ENCODE measurements around the gene ALDH1B1.
"Not testable (repeated sequence)": the region's sequence is repeated elsewhere in the genome, so short reads cannot be mapped to it uniquely, and the experiment has no call there.

ALDH1B1 gene

GRCh38 chr9:38377336-38378083 lies 15.0 kb upstream of the ALDH1B1 start:
- not testable (repeated sequence) for H4K8ac ChIP-seq (ENCODE audit: low read depth, low read length); H4K91ac ChIP-seq (ENCODE audit: low read depth, low read length, poor library complexity); DNase-seq (ENCODE audit: low spot score); H2AK5ac ChIP-seq (ENCODE audit: low read depth, low read length); H3K79me1 ChIP-seq (ENCODE audit: low read depth, low read length); H3K27me3 ChIP-seq (ENCODE audit: control insufficient read depth in 3 of 3, insufficient read depth in 3 of 3, low read depth in 1 of 3, low read length in 3 of 3); H2AFZ ChIP-seq (ENCODE audit: low read length); H3K23ac ChIP-seq (ENCODE audit: low read depth, low read length, poor library complexity); H3K4me3 ChIP-seq (ENCODE audit: low read length in 2 of 2); H2BK12ac ChIP-seq (ENCODE audit: low read length); H3K4ac ChIP-seq (ENCODE audit: low read length); H2BK5ac ChIP-seq (ENCODE audit: low read length); H3K27ac ChIP-seq (replicated peaks; ENCODE audit: low read length); H3K14ac ChIP-seq (ENCODE audit: low read length); H3K9ac ChIP-seq (ENCODE audit: low read depth, low read length, poor library complexity); H3K9me3 ChIP-seq (replicated peaks in 1 of 2; ENCODE audit: control insufficient read depth in 2 of 2, insufficient read depth in 1 of 2, low read depth in 1 of 2, low read length in 2 of 2); H3K4me2 ChIP-seq (ENCODE audit: insufficient read depth, low read length, poor library complexity, severe bottlenecking); H2BK15ac ChIP-seq (ENCODE audit: low read length); H3K36me3 ChIP-seq (replicated peaks in 1 of 2; ENCODE audit: control insufficient read depth in 2 of 2, insufficient read depth in 2 of 2, low read length in 2 of 2); H2BK120ac ChIP-seq (ENCODE audit: low read depth, low read length)
- peak overlapping the region; percentile 49 for H3K18ac ChIP-seq (ENCODE audit: low read length)
- peaks cover 14 to 35% of the 10 kb centered on the region in 2 donors for H3K4me1 ChIP-seq (ENCODE audit: control insufficient read depth in 2 of 2, insufficient read depth in 1 of 2, low read depth in 1 of 2, low read length in 2 of 2)
- WGBS, 2 donors (ENCODE audit: extremely low coverage in 2 of 2, insufficient read length in 2 of 2, insufficient replicate concordance in 1 of 2), result no CpG with 5 or more reads among the region's 42 CpGs

GRCh38 chr9:38380230-38380871 lies 12.2 kb upstream of the ALDH1B1 start:
- no peak overlapping the region for H2BK5ac ChIP-seq (ENCODE audit: low read length)

GRCh38 chr9:38380872-38381534 lies 11.5 kb upstream of the ALDH1B1 start:
- no peak overlapping the region for H3K4me3 ChIP-seq (ENCODE audit: low read length in 2 of 2)
- no peak overlapping the region for H2BK12ac ChIP-seq (ENCODE audit: low read length)
- H3K27ac ChIP-seq (replicated peaks; ENCODE audit: low read length), result peak overlapping the region; percentile 68
- DNase-seq (ENCODE audit: low spot score), result peak; percentile 32
- peak overlapping the region; percentile 80 for H2AFZ ChIP-seq (ENCODE audit: low read length)
- H2AK5ac ChIP-seq (ENCODE audit: low read depth, low read length), result no peak overlapping the region
- H3K9me3 ChIP-seq (replicated peaks in 1 of 2; ENCODE audit: control insufficient read depth in 2 of 2, insufficient read depth in 1 of 2, low read depth in 1 of 2, low read length in 2 of 2), result peaks cover 6 to 7% of the 10 kb centered on the region in 2 donors
- H3K27me3 ChIP-seq (ENCODE audit: control insufficient read depth in 3 of 3, insufficient read depth in 3 of 3, low read depth in 1 of 3, low read length in 3 of 3), result peaks cover 0 to 9% (median 2%) of the 10 kb centered on the region in 3 experiments
- no peak overlapping the region for H3K4ac ChIP-seq (ENCODE audit: low read length)
- no peak overlapping the region for H2BK120ac ChIP-seq (ENCODE audit: low read depth, low read length)
- no peak overlapping the region for H2BK15ac ChIP-seq (ENCODE audit: low read length)
- peaks cover 14 to 22% of the 10 kb centered on the region in 2 donors for H3K4me1 ChIP-seq (ENCODE audit: control insufficient read depth in 2 of 2, insufficient read depth in 1 of 2, low read depth in 1 of 2, low read length in 2 of 2)
- no peak overlapping the region for H3K18ac ChIP-seq (ENCODE audit: low read length)
- no peak overlapping the region for H2BK5ac ChIP-seq (ENCODE audit: low read length)
- no peak overlapping the region for H3K9ac ChIP-seq (ENCODE audit: low read depth, low read length, poor library complexity)
- no peak overlapping the region for H3K23ac ChIP-seq (ENCODE audit: low read depth, low read length, poor library complexity)
- H3K4me2 ChIP-seq (ENCODE audit: insufficient read depth, low read length, poor library complexity, severe bottlenecking), result no peak overlapping the region
- H4K8ac ChIP-seq (ENCODE audit: low read depth, low read length), result no peak overlapping the region
- H3K36me3 ChIP-seq (replicated peaks in 1 of 2; ENCODE audit: control insufficient read depth in 2 of 2, insufficient read depth in 2 of 2, low read length in 2 of 2), result no peaks in the 10 kb centered on the region
- no peak overlapping the region for H3K14ac ChIP-seq (ENCODE audit: low read length)
- no CpG with 5 or more reads among the region's 8 CpGs for WGBS, 2 donors (ENCODE audit: extremely low coverage in 2 of 2, insufficient read length in 2 of 2, insufficient replicate concordance in 1 of 2)
- no peak overlapping the region for H4K91ac ChIP-seq (ENCODE audit: low read depth, low read length, poor library complexity)
- H3K79me1 ChIP-seq (ENCODE audit: low read depth, low read length), result no peaks in the 10 kb centered on the region

More at GRCh38 chr9:38380230-38380871, 12.2 kb upstream of the ALDH1B1 start:
- Histone ChIP-seq H2BK15ac (ENCODE audit: low read length) (no peak overlapping the region), H2BK120ac (ENCODE audit: low read depth, low read length) (no peak overlapping the region), H3K4me3 (ENCODE audit: low read length in 2 of 2) (no peak overlapping the region), H4K8ac (ENCODE audit: low read depth, low read length) (no peak overlapping the region), H2AFZ (ENCODE audit: low read length) (peak overlapping the region; percentile 80), H3K4me2 (ENCODE audit: insufficient read depth, low read length, poor library complexity, severe bottlenecking) (peak overlapping the region; percentile 21), H3K14ac (ENCODE audit: low read length) (no peak overlapping the region), H3K9me3 (replicated peaks in 1 of 2; ENCODE audit: control insufficient read depth in 2 of 2, insufficient read depth in 1 of 2, low read depth in 1 of 2, low read length in 2 of 2) (peaks cover 2 to 6% of the 10 kb centered on the region in 2 donors), H3K27ac (replicated peaks; ENCODE audit: low read length) (peak overlapping the region; percentile 68), H3K23ac (ENCODE audit: low read depth, low read length, poor library complexity) (no peak overlapping the region), H2BK12ac (ENCODE audit: low read length) (no peak overlapping the region), H4K91ac (ENCODE audit: low read depth, low read length, poor library complexity) (no peak overlapping the region), H3K27me3 (ENCODE audit: control insufficient read depth in 3 of 3, insufficient read depth in 3 of 3, low read depth in 1 of 3, low read length in 3 of 3) (peaks cover 0 to 9% (median 2%) of the 10 kb centered on the region in 3 experiments), H3K79me1 (ENCODE audit: low read depth, low read length) (no peaks in the 10 kb centered on the region), H3K4ac (ENCODE audit: low read length) (no peak overlapping the region), H3K18ac (ENCODE audit: low read length) (no peak overlapping the region), H2AK5ac (ENCODE audit: low read depth, low read length) (no peak overlapping the region), H3K36me3 (replicated peaks in 1 of 2; ENCODE audit: control insufficient read depth in 2 of 2, insufficient read depth in 2 of 2, low read length in 2 of 2) (no peaks in the 10 kb centered on the region), H3K9ac (ENCODE audit: low read depth, low read length, poor library complexity) (no peak overlapping the region), H3K4me1 (ENCODE audit: control insufficient read depth in 2 of 2, insufficient read depth in 1 of 2, low read depth in 1 of 2, low read length in 2 of 2) (peaks cover 14 to 29% of the 10 kb centered on the region in 2 donors)
- WGBS, 2 donors (ENCODE audit: extremely low coverage in 2 of 2, insufficient read length in 2 of 2, insufficient replicate concordance in 1 of 2), result no CpG with 5 or more reads among the region's 6 CpGs
- DNase-seq (ENCODE audit: low spot score), result no peak

- Histone ChIP-seq H4K91ac (ENCODE audit: low read depth, low read length, poor library complexity) (no peak overlapping the region), H3K4me3 (ENCODE audit: low read length in 2 of 2) (no peak overlapping the region)
- no CpG with 5 or more reads among the region's 8 CpGs for WGBS, 2 donors (ENCODE audit: extremely low coverage in 2 of 2, insufficient read length in 2 of 2, insufficient replicate concordance in 1 of 2)
These were observed 10.4 kb upstream of the ALDH1B1 start for GRCh38 chr9:38382141-38382540.

More at GRCh38 chr9:38382141-38382540, 10.4 kb upstream of the ALDH1B1 start:
- Histone ChIP-seq H4K8ac (ENCODE audit: low read depth, low read length) (no peak overlapping the region), H3K27me3 (ENCODE audit: control insufficient read depth in 3 of 3, insufficient read depth in 3 of 3, low read depth in 1 of 3, low read length in 3 of 3) (peaks cover 0 to 9% (median 2%) of the 10 kb centered on the region in 3 experiments), H3K4me1 (ENCODE audit: control insufficient read depth in 2 of 2, insufficient read depth in 1 of 2, low read depth in 1 of 2, low read length in 2 of 2) (peaks cover 14 to 15% of the 10 kb centered on the region in 2 donors), H3K79me1 (ENCODE audit: low read depth, low read length) (no peaks in the 10 kb centered on the region), H2BK12ac (ENCODE audit: low read length) (peak overlapping the region; percentile 63), H3K4me2 (ENCODE audit: insufficient read depth, low read length, poor library complexity, severe bottlenecking) (no peak overlapping the region), H3K9me3 (replicated peaks in 1 of 2; ENCODE audit: control insufficient read depth in 2 of 2, insufficient read depth in 1 of 2, low read depth in 1 of 2, low read length in 2 of 2) (peaks cover 6 to 7% of the 10 kb centered on the region in 2 donors), H3K23ac (ENCODE audit: low read depth, low read length, poor library complexity) (no peak overlapping the region), H3K9ac (ENCODE audit: low read depth, low read length, poor library complexity) (no peak overlapping the region), H2AFZ (ENCODE audit: low read length) (peak overlapping the region; percentile 80), H3K4ac (ENCODE audit: low read length) (peak overlapping the region; percentile 4), H2BK5ac (ENCODE audit: low read length) (peak overlapping the region; percentile 27), H2AK5ac (ENCODE audit: low read depth, low read length) (no peak overlapping the region), H2BK120ac (ENCODE audit: low read depth, low read length) (no peak overlapping the region), H3K36me3 (replicated peaks in 1 of 2; ENCODE audit: control insufficient read depth in 2 of 2, insufficient read depth in 2 of 2, low read length in 2 of 2) (no peaks in the 10 kb centered on the region), H3K18ac (ENCODE audit: low read length) (peak overlapping the region; percentile 82), H3K27ac (replicated peaks; ENCODE audit: low read length) (no peak overlapping the region), H3K14ac (ENCODE audit: low read length) (no peak overlapping the region), H2BK15ac (ENCODE audit: low read length) (no peak overlapping the region)
- DNase-seq (ENCODE audit: low spot score), result no peak
